Breast epithelium (tissue), 4 donors: ENCODE data around the gene OCA2. TPM values are rescaled to one million over a fixed set of nuclear protein-coding genes. Genes with fewer than 3 reads are reported as not detected.
"Not testable (repeated sequence)": the region's sequence is repeated elsewhere in the genome, so short reads cannot be mapped to it uniquely, and the experiment has no call there.

Experiments used
- DNase-seq, 2 donors: peaks; one replicate each; pipeline ENCODE4 v3.0.0-alpha.2; 2019; ENCODE audit warnings: low spot score in 2 of 2
- H3K27ac ChIP-seq, 2 donors: fragments of 200-600 bp; sonication (generic) in 1 of 2; one replicate each; pipeline ENCODE4 v1.5.1; 2016 to 2019; ENCODE audit warnings: mild to moderate bottlenecking in 1 of 2
- H3K27me3 ChIP-seq, 2 donors: fragments of 200-600 bp; sonication (generic) in 1 of 2; one replicate each; pipeline versions ENCODE4 v1.5.1 to v1.6.0; 2017 to 2019; ENCODE audit warnings: control low read depth in 1 of 2, mild to moderate bottlenecking in 1 of 2
- H3K36me3 ChIP-seq: fragments of 200-600 bp; one replicate; pipeline ENCODE4 v1.5.1; 2019
- H3K4me1 ChIP-seq, 2 donors: fragments of 200-600 bp; sonication (generic); one replicate each; pipeline ENCODE4 v1.5.1; 2016 to 2019; ENCODE audit warnings: control low read depth in 1 of 2
- H3K4me3 ChIP-seq, 3 donors: fragments of 200-600 bp; sonication (generic); 1 replicate in 2 of 3; 2 replicates in 1 of 3; pipeline ENCODE4 v1.5.1; 2016 to 2019; ENCODE audit warnings: mild to moderate bottlenecking in 3 of 3, moderate library complexity in 2 of 3
- H3K9me3 ChIP-seq, 2 donors: fragments of 200-600 bp; sonication (generic) in 1 of 2; one replicate each; pipeline ENCODE4 v1.5.1; 2016 to 2019; ENCODE audit warnings: control low read depth in 1 of 2
- CTCF ChIP-seq, 3 donors: fragments of 450-650 bp; IDR thresholded peaks; one replicate each; pipeline ENCODE4 v1.5.1; 2016 to 2017; ENCODE audit warnings: antibody characterized with exemption in 3 of 3, mild to moderate bottlenecking in 3 of 3, moderate library complexity in 3 of 3
- POLR2A ChIP-seq: fragments of 450-650 bp; IDR thresholded peaks from one replicate; pipeline ENCODE4 v1.6.1; 2016; ENCODE audit warnings: antibody characterized with exemption, mild to moderate bottlenecking, moderate library complexity
- POLR2AphosphoS5 ChIP-seq, 3 donors: sonication (generic); formaldehyde crosslinking; IDR thresholded peaks; one replicate each; pipeline ENCODE4 v1.6.1; 2017; ENCODE audit warnings: antibody characterized with exemption in 3 of 3
- intact Hi-C: fragments of 100-400 bp; cut with DNase I; formaldehyde crosslinking; loops from one replicate; pipeline ENCODE4 v1.15.1; 2023; ENCODE audit warnings: low total_unique reads
- total RNA-seq, 3 donors: library from RNA; depleted of rRNA; stranded (reverse); fragments of >200 nt; gene quantifications; one replicate each; pipeline ENCODE4 v1.1.0, GENCODE V29; 2016

OCA2 gene
- total RNA-seq, 3 donors from 2014 or later = 0.59 to 0.80 (median 0.66) TPM

- no peaks in the 10 kb centered on the region for H3K36me3 ChIP-seq
- H3K4me3 ChIP-seq = no peak overlapping the region
- no peak for DNase-seq
- H3K27me3 ChIP-seq = no peaks in the 10 kb centered on the region
- no peak for TF ChIP-seq POLR2A
- TF ChIP-seq CTCF (IDR thresholded peaks at IDR 0.05) = no peak
- no peak for TF ChIP-seq POLR2AphosphoS5 (IDR thresholded peaks at IDR 0.05)
- no peaks in the 10 kb centered on the region for H3K4me1 ChIP-seq
- no peaks in the 10 kb centered on the region for H3K9me3 ChIP-seq
- intact Hi-C loops = no loop called here
- no peak overlapping the region for H3K27ac ChIP-seq
Observed at GRCh38 chr15:28013480-28013879, 85.6 kb downstream of the OCA2 start.

GRCh38 chr15:28012231-28012630 is 86.9 kb downstream of the OCA2 start:
- no peaks in the 10 kb centered on the region for H3K4me1 ChIP-seq
- no peaks in the 10 kb centered on the region for H3K36me3 ChIP-seq
- intact Hi-C loops = no loop called here
- no peaks in the 10 kb centered on the region for H3K27me3 ChIP-seq
- H3K4me3 ChIP-seq = no peak overlapping the region
- no peak overlapping the region for H3K27ac ChIP-seq
- TF ChIP-seq POLR2A (no peak), CTCF (IDR thresholded peaks at IDR 0.05) (no peak), POLR2AphosphoS5 (IDR thresholded peaks at IDR 0.05) (no peak)
- H3K9me3 ChIP-seq = no peaks in the 10 kb centered on the region
- no peak for DNase-seq

GRCh38 chr15:28008175-28008574 is 90.9 kb downstream of the OCA2 start:
- H3K36me3 ChIP-seq, DNase-seq, H3K27me3 ChIP-seq, H3K27ac ChIP-seq, H3K9me3 ChIP-seq, H3K4me3 ChIP-seq, H3K4me1 ChIP-seq: not testable (repeated sequence)
- intact Hi-C loops = loop anchor here (5.0 kb wide), 1 partner anchor 1474 kb away; no protein-coding TSS in a partner anchor

GRCh38 chr15:28006116-28006905 is 92.8 kb downstream of the OCA2 start:
- TF ChIP-seq CTCF (IDR thresholded peaks at IDR 0.05) = no peak
- TF ChIP-seq POLR2AphosphoS5 (IDR thresholded peaks at IDR 0.05) = no peak
- intact Hi-C loops = loop anchor here (5.0 kb wide), 1 partner anchor 1476 kb away; no protein-coding TSS in a partner anchor
- no peaks in the 10 kb centered on the region for H3K36me3 ChIP-seq
- H3K4me1 ChIP-seq = no peaks in the 10 kb centered on the region
- no peak for DNase-seq
- no peaks in the 10 kb centered on the region for H3K9me3 ChIP-seq
- H3K4me3 ChIP-seq = no peak overlapping the region
- no peaks in the 10 kb centered on the region for H3K27me3 ChIP-seq
- H3K27ac ChIP-seq = no peak overlapping the region

GRCh38 chr15:28005004-28005527 is 94.0 kb downstream of the OCA2 start:
- DNase-seq = no peak
- TF ChIP-seq POLR2A (no peak), CTCF (IDR thresholded peaks at IDR 0.05) (no peak), POLR2AphosphoS5 (IDR thresholded peaks at IDR 0.05) (no peak)
- no peak overlapping the region for H3K27ac ChIP-seq
- intact Hi-C loops = loop anchor here (5.0 kb wide), 1 partner anchor 1477 kb away; no protein-coding TSS in a partner anchor
- H3K9me3 ChIP-seq = no peaks in the 10 kb centered on the region
- H3K27me3 ChIP-seq = no peaks in the 10 kb centered on the region
- no peaks in the 10 kb centered on the region for H3K4me1 ChIP-seq
- H3K36me3 ChIP-seq = no peaks in the 10 kb centered on the region
- no peak overlapping the region for H3K4me3 ChIP-seq
